ENCODE results near the gene DGLUCY. TPM values are rescaled to one million over a fixed set of nuclear protein-coding genes. Genes with fewer than 3 reads are reported as not detected.

DGLUCY gene
- total RNA-seq, 2 experiments from 2014 or later = 46.3 to 55.2 TPM

- ChIA-PET CTCF (interaction anchor here (0.5 to 3.3 kb wide), 10 partner anchors 15 to 635 kb away, joined by 3 to 26 read pairs (median 4); partner anchors contain the start of gene GPR68), POLR2A (interaction anchor here (0.7 to 4.6 kb wide), 5 partner anchors 16 to 168 kb away, joined by 3 to 66 read pairs (median 6); partner anchors contain the start of genes GPR68 and RPS6KA5)
- peak overlapping the region; percentile 67 for H3K4me3 Mint-ChIP-seq
- peaks cover 48% of the 10 kb centered on the region for H3K36me3 Mint-ChIP-seq (ENCODE audit: low read depth)
- H3K9me3 Mint-ChIP-seq (ENCODE audit: low read depth) = peaks cover 5% of the 10 kb centered on the region
- ATAC-seq (peak; percentile 87), DNase-seq (peak; percentile 95)
- peak overlapping the region; percentile 100 for H3K27ac Mint-ChIP-seq
- peaks cover 95% of the 10 kb centered on the region for H3K4me1 Mint-ChIP-seq
- intact Hi-C loops (cut with DNase I, micrococcal nuclease) = loop anchor here (1.0 to 5.0 kb wide), 13 partner anchors 15 to 258 kb away; partner anchors contain the start of genes CCDC88C (in 1 of the 2) and RPS6KA5 (in 1 of the 2)
- no peaks in the 10 kb centered on the region for H3K27me3 Mint-ChIP-seq
Observed at GRCh38 chr14:91228112-91229004, 114.5 kb downstream of the DGLUCY start.

DNA sequence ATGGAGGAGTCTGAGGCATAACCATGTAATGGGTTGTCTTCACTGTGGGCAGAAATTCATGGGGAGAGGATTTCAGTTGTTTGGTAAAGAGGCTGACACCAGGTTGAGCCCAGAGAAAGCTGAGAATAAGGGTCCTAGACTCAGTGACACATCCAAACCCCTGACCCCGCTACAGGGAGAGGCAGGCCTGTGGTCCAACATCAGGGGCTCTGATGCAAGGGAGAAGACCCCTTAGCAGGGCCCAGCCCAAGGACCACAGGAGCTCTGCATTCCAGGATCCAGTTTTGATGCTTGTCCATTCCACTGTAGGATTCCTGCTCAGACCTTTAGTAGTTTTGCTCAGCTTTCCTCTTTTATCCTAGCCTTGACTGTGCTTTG, 115.1 kb downstream of the DGLUCY start:
- intact Hi-C loops (cut with DNase I, micrococcal nuclease) = loop anchor here (1.0 to 5.0 kb wide), 6 partner anchors 32 to 257 kb away; no protein-coding TSS in a partner anchor
- Mint-ChIP-seq H3K9me3 (ENCODE audit: low read depth) (peaks cover 4% of the 10 kb centered on the region), H3K27me3 (no peaks in the 10 kb centered on the region), H3K4me3 (peak overlapping the region; percentile 67), H3K27ac (peak overlapping the region; percentile 100), H3K36me3 (ENCODE audit: low read depth) (peaks cover 41% of the 10 kb centered on the region), H3K4me1 (peaks cover 91% of the 10 kb centered on the region)
- ATAC-seq (no peak), DNase-seq (no peak)
- ChIA-PET CTCF (interaction anchor here (0.5 to 3.3 kb wide), 11 partner anchors 14 to 1979 kb away, joined by 3 to 26 read pairs (median 4); partner anchors contain the start of gene GPR68), POLR2A (interaction anchor here (0.7 to 4.6 kb wide), 3 partner anchors 16 to 35 kb away, joined by 3 to 66 read pairs (median 6); partner anchors contain the start of gene GPR68)

GRCh38 chr14:91229743-91230200, 115.9 kb downstream of the DGLUCY start:
- Mint-ChIP-seq H3K9me3 (ENCODE audit: low read depth) (peaks cover 4% of the 10 kb centered on the region), H3K36me3 (ENCODE audit: low read depth) (peaks cover 45% of the 10 kb centered on the region), H3K4me3 (peak overlapping the region; percentile 67), H3K4me1 (peaks cover 91% of the 10 kb centered on the region), H3K27me3 (no peaks in the 10 kb centered on the region), H3K27ac (peak overlapping the region; percentile 100)
- ATAC-seq (peak; percentile 13), DNase-seq (peak; percentile 81)
- intact Hi-C loops (cut with DNase I, micrococcal nuclease) = loop anchor here (1.0 to 5.0 kb wide), 6 partner anchors 32 to 257 kb away; no protein-coding TSS in a partner anchor
- CTCF ChIA-PET = interaction anchor here (0.5 to 3.3 kb wide), 3 partner anchors 14 to 1978 kb away, joined by 3 to 26 read pairs (median 3); partner anchors contain the start of gene GPR68
- POLR2A ChIA-PET = interaction anchor here (4.6 kb wide), 1 partner anchor 15 kb away, joined by 66 read pairs; the partner anchor contains the start of gene GPR68

GRCh38 chr14:91230397-91231035, 116.6 kb downstream of the DGLUCY start:
- CTCF ChIA-PET = interaction anchor here (0.8 kb wide), 1 partner anchor 53 kb away, joined by 3 read pairs; no protein-coding TSS in a partner anchor
- Mint-ChIP-seq H3K4me1 (peaks cover 84% of the 10 kb centered on the region), H3K4me3 (peak overlapping the region; percentile 67), H3K27me3 (no peaks in the 10 kb centered on the region), H3K27ac (peak overlapping the region; percentile 100), H3K9me3 (ENCODE audit: low read depth) (peaks cover 4% of the 10 kb centered on the region), H3K36me3 (ENCODE audit: low read depth) (peaks cover 43% of the 10 kb centered on the region)
- intact Hi-C loops (cut with DNase I, micrococcal nuclease) = no loop called here
- POLR2A ChIA-PET = interaction anchor here (4.6 kb wide), 1 partner anchor 14 kb away, joined by 66 read pairs; the partner anchor contains the start of gene GPR68
- ATAC-seq (peak; percentile 5), DNase-seq (peak; percentile 38)

DNA sequence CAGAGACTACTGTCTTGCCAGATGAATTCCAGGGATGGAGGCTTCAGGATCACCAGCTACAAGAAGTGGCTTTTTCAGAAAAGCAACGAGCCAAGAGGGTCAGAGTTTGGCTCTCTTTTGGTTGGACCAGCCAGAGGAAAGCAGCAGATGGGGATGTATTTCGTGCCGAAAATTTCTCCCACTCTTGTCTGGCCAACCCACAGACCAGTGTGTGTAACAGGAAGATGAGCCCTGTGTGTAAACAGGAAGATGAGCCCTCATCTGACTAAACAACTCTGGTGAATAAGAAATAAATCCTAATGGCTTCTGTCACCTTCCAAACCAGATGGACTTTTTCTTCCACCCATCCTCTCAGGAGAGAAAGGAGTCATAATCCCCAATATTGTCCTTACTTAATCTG, 117.6 kb downstream of the DGLUCY start:
- H3K9me3 Mint-ChIP-seq (ENCODE audit: low read depth) = peaks cover 4% of the 10 kb centered on the region
- H3K27ac Mint-ChIP-seq = peak overlapping the region; percentile 100
- DNase-seq (no peak), ATAC-seq (no peak)
- ChIA-PET CTCF (no interaction called here), POLR2A (no interaction called here)
- intact Hi-C loops (cut with DNase I, micrococcal nuclease) = no loop called here
- peaks cover 74% of the 10 kb centered on the region for H3K4me1 Mint-ChIP-seq
- H3K36me3 Mint-ChIP-seq (ENCODE audit: low read depth) = peaks cover 38% of the 10 kb centered on the region
- H3K27me3 Mint-ChIP-seq = no peaks in the 10 kb centered on the region
- H3K4me3 Mint-ChIP-seq = no peak overlapping the region

- no peak for DNase-seq
- CTCF ChIA-PET = no interaction called here
- intact Hi-C loops (cut with DNase I, micrococcal nuclease) = no loop called here
- POLR2A ChIA-PET = no interaction called here
- peaks cover 69% of the 10 kb centered on the region for H3K4me1 Mint-ChIP-seq
- ATAC-seq = no peak
- no peak overlapping the region for H3K4me3 Mint-ChIP-seq
- peak overlapping the region; percentile 100 for H3K27ac Mint-ChIP-seq
- H3K9me3 Mint-ChIP-seq (ENCODE audit: low read depth) = peaks cover 4% of the 10 kb centered on the region
- H3K27me3 Mint-ChIP-seq = no peaks in the 10 kb centered on the region
- peaks cover 38% of the 10 kb centered on the region for H3K36me3 Mint-ChIP-seq (ENCODE audit: low read depth)
Observed at GRCh38 chr14:91232052-91232451, 118.2 kb downstream of the DGLUCY start.

DNA sequence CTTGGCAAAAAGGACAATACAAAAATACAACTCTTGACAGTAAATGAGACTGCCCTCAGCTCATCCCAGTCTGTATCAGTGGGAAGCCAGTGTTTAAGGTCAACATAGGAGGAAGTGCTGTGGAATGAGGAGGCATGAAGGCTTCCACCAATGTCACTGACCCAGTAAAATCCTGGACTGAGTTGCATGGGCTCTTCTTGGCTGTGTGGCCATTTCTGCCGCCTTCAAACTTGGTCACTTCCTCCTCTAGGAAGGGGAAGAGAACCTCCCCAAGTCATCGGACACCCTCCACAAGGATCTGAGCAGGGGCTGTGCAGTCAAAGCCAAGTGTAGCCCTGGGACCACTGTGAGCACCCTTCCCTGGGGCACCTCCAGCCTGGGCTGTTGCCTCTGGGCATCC, 118.7 kb downstream of the DGLUCY start:
- H3K4me1 Mint-ChIP-seq = peaks cover 67% of the 10 kb centered on the region
- POLR2A ChIA-PET = no interaction called here

DNA sequence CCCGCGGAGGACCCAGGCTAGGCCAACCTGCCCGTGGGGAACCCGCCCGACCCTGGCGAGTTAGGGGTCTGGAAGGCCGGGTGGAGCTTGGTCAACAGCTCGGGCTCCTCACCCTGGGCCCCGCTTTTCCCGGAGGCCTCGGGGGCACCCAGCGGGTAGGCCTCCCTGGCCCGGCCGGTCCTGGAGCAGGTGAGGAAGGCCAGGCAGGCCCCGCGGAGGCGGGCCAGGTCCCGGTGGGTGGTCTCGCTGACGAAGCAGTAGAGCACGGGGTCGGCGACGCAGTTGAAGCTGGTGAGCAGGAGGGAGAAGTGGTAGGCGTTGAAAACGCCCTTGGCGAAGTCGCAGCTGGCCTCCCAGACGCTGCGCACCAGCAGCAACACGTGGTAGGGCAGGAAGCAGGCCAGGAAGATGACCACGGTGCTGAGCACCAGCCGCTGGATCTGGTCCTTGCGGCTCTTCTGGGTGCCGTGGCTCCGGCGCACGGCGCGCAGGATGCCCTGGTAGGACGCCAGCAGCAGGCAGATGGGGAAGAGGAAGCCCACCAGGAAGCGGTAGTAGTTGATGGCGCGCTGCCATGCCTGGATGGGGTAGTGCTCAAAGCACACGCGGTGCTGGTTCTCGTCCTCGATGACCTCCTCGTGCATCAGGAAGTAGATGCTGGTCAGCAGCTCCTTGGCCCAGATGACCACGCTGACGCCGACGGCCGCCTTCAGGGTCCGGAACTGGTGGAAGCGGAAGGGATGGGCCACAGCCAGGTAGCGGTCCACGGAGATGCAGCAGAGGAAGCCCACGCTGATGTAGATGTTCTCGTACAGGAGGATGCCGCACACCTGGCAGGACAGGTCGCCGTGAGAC, 120.3 kb downstream of the DGLUCY start:
- Mint-ChIP-seq H3K36me3 (ENCODE audit: low read depth) (peaks cover 46% of the 10 kb centered on the region), H3K27me3 (no peaks in the 10 kb centered on the region), H3K4me1 (peaks cover 68% of the 10 kb centered on the region), H3K4me3 (no peak overlapping the region), H3K27ac (no peak overlapping the region), H3K9me3 (ENCODE audit: low read depth) (peaks cover 4% of the 10 kb centered on the region)
- intact Hi-C loops (cut with DNase I, micrococcal nuclease) = no loop called here
- DNase-seq (no peak), ATAC-seq (no peak)
- ChIA-PET POLR2A (no interaction called here), CTCF (interaction anchor here (1.2 kb wide), 1 partner anchor 18 kb away, joined by 3 read pairs; no protein-coding TSS in a partner anchor)

More for the DNA sequence above, 118.7 kb downstream of the DGLUCY start:
- ATAC-seq = no peak
- H3K27ac Mint-ChIP-seq = peak overlapping the region; percentile 53
- DNase-seq = no peak
- peaks cover 4% of the 10 kb centered on the region for H3K9me3 Mint-ChIP-seq (ENCODE audit: low read depth)
- CTCF ChIA-PET = interaction anchor here (1.0 kb wide), 1 partner anchor 11 kb away, joined by 3 read pairs; the partner anchor contains the start of gene GPR68
- H3K4me3 Mint-ChIP-seq = no peak overlapping the region
- no peaks in the 10 kb centered on the region for H3K27me3 Mint-ChIP-seq
- H3K36me3 Mint-ChIP-seq (ENCODE audit: low read depth) = peaks cover 38% of the 10 kb centered on the region
- intact Hi-C loops (cut with DNase I, micrococcal nuclease) = no loop called here

GRCh38 chr14:91234791-91235114, 120.9 kb downstream of the DGLUCY start:
- Mint-ChIP-seq H3K9me3 (ENCODE audit: low read depth) (peaks cover 4% of the 10 kb centered on the region), H3K36me3 (ENCODE audit: low read depth) (peaks cover 51% of the 10 kb centered on the region), H3K27me3 (no peaks in the 10 kb centered on the region), H3K4me3 (no peak overlapping the region), H3K4me1 (peaks cover 68% of the 10 kb centered on the region), H3K27ac (no peak overlapping the region)
- DNase-seq (no peak), ATAC-seq (no peak)
- CTCF ChIA-PET = interaction anchor here (1.2 kb wide), 1 partner anchor 17 kb away, joined by 3 read pairs; no protein-coding TSS in a partner anchor
- POLR2A ChIA-PET = no interaction called here
- intact Hi-C loops (cut with DNase I, micrococcal nuclease) = no loop called here

DNA sequence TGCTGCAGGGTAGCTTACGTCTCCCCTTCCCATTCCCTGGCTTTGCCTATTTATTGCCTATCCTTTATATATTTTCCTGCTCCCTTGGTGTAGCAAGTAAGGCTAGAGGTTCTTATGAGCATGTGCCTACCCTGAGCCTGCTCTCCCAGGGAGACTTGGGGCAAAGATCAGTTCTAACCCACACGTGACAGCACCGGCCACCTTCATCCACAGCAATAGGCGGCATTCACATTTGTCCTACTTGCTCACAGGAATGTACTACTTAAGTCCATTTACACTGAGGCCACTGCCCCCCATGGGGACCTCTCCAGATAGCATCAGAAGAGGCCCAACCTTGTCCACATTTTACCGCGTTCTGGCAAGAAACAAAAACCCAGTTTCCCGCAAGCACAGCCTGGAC, 122.0 kb downstream of the DGLUCY start:
- Mint-ChIP-seq H3K27me3 (no peaks in the 10 kb centered on the region), H3K9me3 (ENCODE audit: low read depth) (peaks cover under 1% of the 10 kb centered on the region), H3K4me3 (no peak overlapping the region), H3K36me3 (ENCODE audit: low read depth) (peaks cover 46% of the 10 kb centered on the region), H3K4me1 (peaks cover 67% of the 10 kb centered on the region), H3K27ac (no peak overlapping the region)
- no peak for DNase-seq
- ChIA-PET CTCF (interaction anchor here (0.6 kb wide), 1 partner anchor 59 kb away, joined by 3 read pairs; no protein-coding TSS in a partner anchor), POLR2A (no interaction called here)
- no peak for ATAC-seq
- intact Hi-C loops (cut with DNase I, micrococcal nuclease) = no loop called here

Measured in activated CD4-positive, alpha-beta T cell treated with anti-CD3 and anti-CD28 coated beads for 36 hours (primary cell).